ENCODE results near the gene SDR42E2.

- no peak for TF ChIP-seq CTCF (conservative IDR thresholded peaks at IDR 0.05)
- no peak for TF ChIP-seq ZFX (IDR thresholded peaks at IDR 0.05)
Observed at GRCh38 chr16:22214402-22214801, 52.1 kb downstream of the SDR42E2 start.

All from C4-2B (cell line).